NCI-H187 treated with DMSO at 0.1 percent for 48 hours (cell line): ENCODE measurements around the gene DLX3.

ENCODE experiments used
- DNase-seq: peaks from one replicate; lab custom pipeline; 2025; lab: John Stamatoyannopoulos, UW

DLX3 gene

GRCh38 chr17:49957350-49957749 lies 37.7 kb downstream of the DLX3 start:
- no peak for DNase-seq

DNA sequence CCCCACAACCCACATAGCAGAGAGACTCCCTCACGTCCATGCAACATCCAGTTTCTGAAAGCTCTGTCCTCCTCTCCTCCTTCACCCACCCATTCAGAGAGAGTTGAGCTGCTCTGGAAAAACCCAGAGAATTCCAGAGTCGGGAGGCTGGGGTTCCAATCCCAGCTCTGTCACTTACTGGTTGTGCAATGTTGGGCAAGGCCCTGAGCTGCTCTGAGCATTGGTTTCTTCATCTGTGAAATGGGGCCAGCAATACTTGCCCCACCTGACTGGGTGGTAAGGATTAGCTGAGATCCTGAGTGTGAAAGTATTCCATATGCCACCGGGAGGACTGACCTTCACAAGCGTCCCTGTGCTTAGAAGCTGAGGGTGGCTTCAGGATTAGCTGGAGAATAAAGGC lies 38.2 kb downstream of the DLX3 start:
- no peak for DNase-seq

DNA sequence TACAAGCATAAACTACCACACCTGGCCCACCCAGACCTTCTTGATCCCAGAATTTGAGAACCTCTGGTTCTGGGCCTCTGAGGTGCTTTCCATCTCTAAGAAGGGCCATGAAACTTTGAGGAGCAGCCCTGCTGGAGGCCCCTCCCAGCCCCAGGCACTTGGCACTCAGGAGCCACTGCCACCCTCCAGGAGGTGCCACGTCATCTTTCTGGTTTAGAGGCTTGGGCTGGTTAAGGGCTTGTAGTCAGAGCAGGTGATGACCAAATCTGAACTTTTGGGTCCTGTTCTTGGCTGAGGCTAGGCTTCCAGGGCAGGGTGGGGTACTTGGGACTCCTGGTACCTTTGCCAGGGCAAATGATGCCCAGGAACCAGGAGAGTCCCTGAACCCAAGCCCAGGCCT lies 39.9 kb downstream of the DLX3 start:
- no peak for DNase-seq

DNA sequence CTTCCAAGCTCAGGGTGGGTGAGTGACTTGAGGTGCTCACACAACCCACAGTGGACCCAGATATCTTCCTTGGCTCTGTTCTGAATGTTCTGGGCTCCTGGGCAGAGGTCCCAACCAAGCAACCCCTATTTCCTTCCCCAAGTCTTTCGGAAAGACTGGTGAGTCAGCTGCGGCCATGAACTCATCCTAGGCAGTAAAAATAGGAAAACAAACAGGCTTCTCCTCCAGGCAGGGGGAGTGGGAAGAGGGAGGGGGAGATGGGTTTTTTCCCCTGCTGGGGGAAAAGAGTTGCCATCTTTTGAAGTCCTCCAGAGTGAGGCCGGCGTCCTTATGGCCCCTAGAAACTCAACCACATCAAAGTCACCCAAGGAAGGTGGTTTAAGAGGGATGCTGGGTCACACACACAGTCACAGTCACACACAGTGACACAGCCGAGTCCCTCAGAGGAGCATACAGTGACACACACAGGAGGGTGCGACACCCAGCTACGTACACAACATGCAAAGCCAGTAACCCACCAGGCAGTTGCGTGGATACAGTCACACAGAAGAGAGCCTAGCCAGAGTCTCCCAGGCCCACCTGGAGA lies 42.0 kb downstream of the DLX3 start:
- no peak for DNase-seq

GRCh38 chr17:49952209-49952911 lies 42.7 kb downstream of the DLX3 start:
- peak; percentile 35 for DNase-seq

DNA sequence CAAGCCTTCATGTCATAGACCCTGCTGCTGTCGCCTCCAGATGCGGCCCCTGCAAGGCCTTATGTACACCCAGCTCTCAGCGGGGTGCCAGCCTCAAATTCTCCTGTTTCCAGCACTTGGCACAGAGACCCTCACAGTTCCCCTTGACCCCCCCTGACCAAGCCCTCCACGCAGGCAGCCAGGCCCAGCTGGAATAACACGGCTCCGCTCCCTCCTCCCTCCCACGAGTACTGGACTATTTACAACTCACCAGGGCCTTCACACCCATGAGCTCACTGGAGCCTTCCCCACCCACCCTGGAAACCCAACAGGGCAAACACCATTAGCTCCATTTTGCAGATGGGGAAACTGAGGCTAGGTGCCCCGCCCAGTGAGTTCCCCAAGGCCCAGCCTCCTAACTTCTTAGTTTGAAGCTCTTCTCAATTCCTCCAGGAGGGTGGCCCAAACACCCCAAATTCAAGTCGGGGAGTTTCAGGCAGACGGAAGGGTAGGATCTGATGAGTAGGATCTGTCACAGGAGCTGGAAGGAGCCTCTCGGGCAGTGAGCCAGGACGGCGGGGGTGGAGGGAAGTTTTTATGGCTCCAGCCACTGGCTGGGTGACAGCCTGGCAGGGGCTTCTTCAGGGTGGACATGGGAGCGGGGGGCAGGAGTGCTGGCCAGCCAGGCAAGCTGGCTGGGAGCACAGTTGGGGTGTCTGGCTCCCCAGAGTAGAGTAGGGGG lies 43.5 kb downstream of the DLX3 start:
- DNase-seq, result no peak

DNA sequence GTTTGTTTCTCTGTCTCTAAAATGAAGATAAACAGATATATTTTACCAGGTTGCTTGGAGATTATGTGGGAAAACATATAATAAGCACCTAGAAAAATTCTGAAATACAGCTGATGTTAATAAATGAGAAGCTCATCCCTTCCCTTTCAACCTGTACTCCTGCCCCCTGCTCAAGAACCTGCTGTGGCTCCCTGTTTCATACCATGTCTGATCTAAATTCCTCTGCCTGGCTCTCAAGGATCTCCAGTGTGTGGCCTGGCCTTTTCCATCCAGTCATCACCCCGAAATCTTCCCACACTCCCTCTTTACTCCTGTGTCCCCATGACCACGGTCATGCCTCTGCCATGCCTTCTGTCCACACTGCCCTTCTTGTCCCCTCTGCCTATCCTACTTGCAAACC lies 45.4 kb downstream of the DLX3 start:
- DNase-seq, result no peak

GRCh38 chr17:49946964-49947584 lies 48.0 kb downstream of the DLX3 start:
- DNase-seq, result no peak

- no peak for DNase-seq
Measured at GRCh38 chr17:49946208-49946607, 48.8 kb downstream of the DLX3 start.

DNA sequence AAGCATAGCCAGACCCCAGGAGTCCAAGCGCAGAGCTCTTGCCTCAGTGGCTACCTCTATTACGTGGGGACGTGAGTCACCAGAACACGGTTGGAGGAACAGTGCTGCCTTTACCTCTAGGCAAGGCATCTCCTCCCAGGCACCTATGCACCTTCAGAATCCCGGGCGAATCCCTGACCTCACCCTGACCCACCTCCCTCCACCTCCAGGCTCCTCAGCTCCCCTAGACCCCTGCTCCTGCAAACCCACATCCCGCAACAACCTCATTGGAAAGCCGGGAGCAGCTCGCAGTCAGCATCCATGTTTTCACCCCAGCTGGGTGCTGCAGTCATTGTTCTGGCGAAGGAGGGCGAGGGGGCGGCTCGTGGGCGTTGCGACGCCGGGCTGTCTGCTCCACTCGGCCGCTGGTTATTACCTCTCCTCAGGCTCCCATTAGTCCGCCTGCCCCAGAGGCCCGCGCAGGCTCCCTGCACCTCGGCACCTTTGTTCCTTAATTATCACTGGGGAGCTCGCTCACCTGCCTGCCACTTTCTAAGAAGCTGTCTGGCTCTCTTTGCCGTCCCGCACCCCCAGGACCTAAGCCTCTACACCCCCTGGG lies 50.7 kb downstream of the DLX3 start:
- no peak for DNase-seq

DNA sequence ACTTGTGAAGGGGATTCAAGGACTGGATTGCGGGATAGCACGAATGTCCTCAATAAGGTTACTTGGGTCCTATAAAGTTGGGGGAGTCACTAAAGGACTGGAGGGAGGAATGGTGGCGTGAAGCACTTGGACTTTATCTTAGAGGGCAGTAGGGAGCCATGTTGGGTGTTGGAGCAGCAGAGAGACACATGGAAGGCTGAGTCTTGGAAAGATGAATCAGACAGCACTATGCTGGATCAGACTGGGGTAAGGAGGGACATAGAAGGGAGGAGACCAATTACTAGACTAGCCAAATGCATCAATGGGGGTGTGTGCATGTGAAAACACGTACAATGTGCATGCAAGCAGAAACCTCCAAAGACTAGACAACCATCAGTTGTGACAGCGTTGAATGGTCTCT lies 52.1 kb downstream of the DLX3 start:
- DNase-seq, result no peak

- no peak for DNase-seq
Measured at GRCh38 chr17:49941427-49941826, 53.6 kb downstream of the DLX3 start.
